H1 (cell line): ENCODE data around the gene NCAM1. TPM values are rescaled to one million over a fixed set of nuclear protein-coding genes. Genes with fewer than 3 reads are reported as not detected.

Source experiments
- CTCF ChIA-PET: fragments of 300-600 bp; sonication (Branson Sonifier 250); formaldehyde crosslinking; loops from one replicate; lab custom pipeline; 2021; ENCODE audit not compliant: partially characterized antibody; lab: Charles Lee
- POLR2A ChIA-PET: fragments of 300-600 bp; sonication (Branson Sonifier 250); formaldehyde crosslinking; loops from one replicate; lab custom pipeline; 2021; ENCODE audit warnings: inconsistent platforms; ENCODE audit not compliant: partially characterized antibody; lab: Charles Lee
- DNase-seq, 2 experiments: peaks; one replicate each; pipeline versions ENCODE4 v3.0.0 to v3.0.0-alpha.2; 2010 to 2022; ENCODE audit warnings: low spot score in 2 of 2, low read depth in 1 of 2, mixed read lengths in 1 of 2
- FAIRE-seq: peaks from 2 replicates; lab custom pipeline; 2011; peaks lifted over from hg19 to GRCh38; lab: Jason Lieb, UNC
- H2AFZ ChIP-seq: 2 replicates; pipeline ENCODE4 v1.8.1; 2012; ENCODE audit warnings: low read length, inconsistent platforms
- H2AK5ac ChIP-seq: 2 replicates; pipeline ENCODE4 v1.6.1; 2013; ENCODE audit warnings: low read depth, low read length
- H2BK120ac ChIP-seq: replicated peaks from 2 replicates; pipeline ENCODE3; 2013; ENCODE audit warnings: low read depth, low read length, inconsistent platforms
- H2BK12ac ChIP-seq: 2 replicates; pipeline ENCODE4 v1.6.1; 2013; ENCODE audit warnings: low read depth, low read length
- H2BK15ac ChIP-seq: 2 replicates; pipeline ENCODE4 v1.6.1; 2013; ENCODE audit warnings: low read length
- H2BK20ac ChIP-seq: 2 replicates; pipeline ENCODE4 v1.6.1; 2013; ENCODE audit warnings: low read length
- H2BK5ac ChIP-seq: 2 replicates; pipeline ENCODE4 v1.6.1; 2013; ENCODE audit warnings: low read depth, low read length
- H3K14ac ChIP-seq: 2 replicates; pipeline ENCODE4 v1.6.1; 2013; ENCODE audit warnings: inconsistent platforms; ENCODE audit not compliant: insufficient read length
- H3K18ac ChIP-seq: 2 replicates; pipeline ENCODE4 v1.6.1; 2013; ENCODE audit warnings: low read length; ENCODE audit errors: extremely low read depth
- H3K23ac ChIP-seq: 2 replicates; pipeline ENCODE4 v1.6.1; 2013; ENCODE audit warnings: inconsistent platforms; ENCODE audit not compliant: insufficient read length
- H3K23me2 ChIP-seq: 2 replicates; pipeline ENCODE4 v1.6.1; 2013; ENCODE audit warnings: low read depth, low read length
- H3K27ac ChIP-seq: 2 replicates; pipeline ENCODE4 v1.6.1; 2011; ENCODE audit warnings: low read depth, low read length, inconsistent platforms
- H3K27me3 ChIP-seq, 4 experiments: replicated peaks in 1 of 4; 1 replicate in 1 of 4; 2 replicates in 3 of 4; pipeline versions ENCODE4 v1.6.1 to v1.8.1; 2011 to 2013; ENCODE audit warnings: low read length in 3 of 4, mild to moderate bottlenecking in 3 of 4, inconsistent platforms in 2 of 4, mixed read lengths in 2 of 4, moderate library complexity in 1 of 4; ENCODE audit not compliant: control insufficient read depth in 3 of 4, insufficient read depth in 3 of 4; ENCODE audit errors: extremely low read depth in 1 of 4
- H3K36me3 ChIP-seq, 4 experiments: 2 replicates each; pipeline versions ENCODE4 v1.6.1 to v1.8.1; 2011 to 2013; ENCODE audit warnings: mild to moderate bottlenecking in 4 of 4, low read length in 3 of 4, moderate library complexity in 2 of 4, control low read depth in 1 of 4, inconsistent platforms in 1 of 4; ENCODE audit not compliant: insufficient read depth in 4 of 4, control insufficient read depth in 2 of 4
- H3K4ac ChIP-seq: replicated peaks from 2 replicates; pipeline ENCODE3; 2013; ENCODE audit warnings: low read length, low read depth, mixed read lengths, inconsistent platforms; ENCODE audit not compliant: insufficient read length
- H3K4me1 ChIP-seq, 4 experiments: replicated peaks in 1 of 4; 1 replicate in 1 of 4; 2 replicates in 3 of 4; pipeline versions ENCODE4 v1.6.1 to v1.8.1; 2011 to 2013; ENCODE audit warnings: low read length in 3 of 4, inconsistent platforms in 2 of 4, mixed read lengths in 1 of 4; ENCODE audit not compliant: insufficient read depth in 4 of 4, control insufficient read depth in 3 of 4
- H3K4me2 ChIP-seq, 2 experiments: 2 replicates each; pipeline versions ENCODE4 v1.6.1 to v1.8.1; 2011 to 2013; ENCODE audit warnings: low read depth in 2 of 2, low read length in 2 of 2, control low read depth in 1 of 2, inconsistent platforms in 1 of 2, mild to moderate bottlenecking in 1 of 2; ENCODE audit not compliant: insufficient read depth in 1 of 2
- H3K4me3 ChIP-seq, 4 experiments: fragments of 200-600, 300-600 bp in 1 of 4; sonication (generic), shearing (Covaris generic), sonication (Bioruptor Twin) in 1 of 4; 2 replicates each; pipeline versions ENCODE4 v1.5.1 to v1.8.1; 2011 to 2016; ENCODE audit warnings: low read length in 4 of 4, low read depth in 3 of 4, control low read depth in 2 of 4, inconsistent platforms in 2 of 4, mild to moderate bottlenecking in 2 of 4, mixed read lengths in 1 of 4, moderate library complexity in 1 of 4; ENCODE audit not compliant: insufficient read depth in 2 of 4; ENCODE audit errors: extremely low read depth in 1 of 4
- H3K56ac ChIP-seq: replicated peaks from 2 replicates; pipeline ENCODE3; 2013; ENCODE audit warnings: low read depth, mild to moderate bottlenecking, mixed read lengths, low read length, inconsistent platforms; ENCODE audit not compliant: insufficient read length
- H3K79me1 ChIP-seq: 2 replicates; pipeline ENCODE4 v1.6.1; 2013; ENCODE audit warnings: low read depth, low read length, control low read depth
- H3K79me2 ChIP-seq, 2 experiments: 2 replicates each; pipeline versions ENCODE4 v1.6.1 to v1.8.1; 2012 to 2013; ENCODE audit warnings: low read length in 2 of 2, mild to moderate bottlenecking in 2 of 2, inconsistent platforms in 1 of 2; ENCODE audit not compliant: insufficient read depth in 2 of 2, control insufficient read depth in 1 of 2
- H3K9ac ChIP-seq, 4 experiments: replicated peaks in 1 of 4; 1 replicate in 1 of 4; 2 replicates in 3 of 4; pipeline versions ENCODE4 v1.6.1 to v1.8.1; 2011 to 2013; ENCODE audit warnings: low read depth in 3 of 4, low read length in 3 of 4, control low read depth in 2 of 4, mild to moderate bottlenecking in 2 of 4, moderate library complexity in 2 of 4, inconsistent platforms in 1 of 4; ENCODE audit errors: extremely low read depth in 1 of 4
- H3K9me3 ChIP-seq, 2 experiments: 2 replicates each; pipeline versions ENCODE4 v1.6.1 to v1.8.1; 2012 to 2013; ENCODE audit warnings: mild to moderate bottlenecking in 2 of 2, moderate library complexity in 2 of 2, control low read depth in 1 of 2, inconsistent platforms in 1 of 2, low read depth in 1 of 2, low read length in 1 of 2, mixed read lengths in 1 of 2; ENCODE audit not compliant: insufficient read depth in 2 of 2
- H4K20me1 ChIP-seq, 2 experiments: replicated peaks in 1 of 2; 2 replicates each; pipeline versions ENCODE3 to v1.8.1; 2011 to 2013; ENCODE audit warnings: inconsistent platforms in 2 of 2, low read length in 2 of 2, mild to moderate bottlenecking in 1 of 2; ENCODE audit not compliant: insufficient read depth in 2 of 2, control insufficient read depth in 1 of 2
- H4K5ac ChIP-seq: 2 replicates; pipeline ENCODE4 v1.6.1; 2013; ENCODE audit warnings: low read length, low read depth, mixed read lengths, inconsistent platforms; ENCODE audit not compliant: insufficient read length
- H4K8ac ChIP-seq: 2 replicates; pipeline ENCODE4 v1.8.0; 2013; ENCODE audit warnings: mild to moderate bottlenecking, moderate library complexity, low read length, inconsistent platforms; ENCODE audit not compliant: insufficient read depth; ENCODE audit errors: extremely low read depth
- H4K91ac ChIP-seq: replicated peaks from 2 replicates; pipeline ENCODE3; 2013; ENCODE audit warnings: low read length, mixed read lengths, inconsistent platforms; ENCODE audit not compliant: insufficient read length
- E2F6 ChIP-seq: IDR thresholded peaks from 2 replicates; pipeline ENCODE4 v1.6.1; 2012; ENCODE audit warnings: inconsistent platforms
- EGR1 ChIP-seq: IDR thresholded peaks from 2 replicates; pipeline ENCODE4 v1.6.1; 2011; ENCODE audit warnings: low read depth, low read length, borderline replicate concordance
- GTF2F1 ChIP-seq: IDR thresholded peaks from 2 replicates; pipeline ENCODE4 v1.6.1; 2012; ENCODE audit warnings: low read depth, low read length, improper control_type of control experiment, borderline replicate concordance
- HDAC6 ChIP-seq: IDR thresholded peaks from one replicate; pipeline ENCODE4 v1.7.1; 2012; ENCODE audit warnings: low read depth, mild to moderate bottlenecking, inconsistent platforms, low read length, moderate library complexity
- JUN ChIP-seq: IDR thresholded peaks from 2 replicates; pipeline ENCODE4 v1.6.1; 2011; ENCODE audit warnings: low read depth, mild to moderate bottlenecking, improper control_type of control experiment, low read length
- MAX ChIP-seq: IDR thresholded peaks from 2 replicates; pipeline ENCODE4 v1.6.1; 2012; ENCODE audit warnings: inconsistent platforms
- RAD21 ChIP-seq, 2 experiments: IDR thresholded peaks in 1 of 2; conservative IDR thresholded peaks in 1 of 2; 2 replicates each; pipeline ENCODE4 v1.6.1; 2011; ENCODE audit warnings: low read depth in 2 of 2, low read length in 2 of 2, improper control_type of control experiment in 1 of 2, inconsistent platforms in 1 of 2, mild to moderate bottlenecking in 1 of 2, moderate library complexity in 1 of 2
- SIN3A ChIP-seq, 2 experiments: IDR thresholded peaks in 1 of 2; conservative IDR thresholded peaks in 1 of 2; 2 replicates each; pipeline ENCODE4 v1.6.1; 2011 to 2012; ENCODE audit warnings: low read length in 2 of 2, improper control_type of control experiment in 1 of 2, low read depth in 1 of 2, mild to moderate bottlenecking in 1 of 2
- TEAD4 ChIP-seq: IDR thresholded peaks from 2 replicates; pipeline ENCODE4 v1.6.1; 2012; ENCODE audit warnings: low read depth, low read length, inconsistent platforms, mixed read lengths
- whole genome bisulfite sequencing, 2 experiments: shearing (Covaris generic) in 1 of 2; methylation state at CpG; one replicate each; pipeline versions ENCODE4 v1.1.6 to v1.1.7; 2013 to 2015; ENCODE audit warnings: low lambda C conversion rate in 2 of 2, mixed read lengths in 2 of 2, inconsistent platforms in 1 of 2, low coverage in 1 of 2, missing lambda C conversion rate in 1 of 2; ENCODE audit not compliant: insufficient replicate concordance in 2 of 2, insufficient coverage in 1 of 2, insufficient read length in 1 of 2; ENCODE audit errors: extremely low coverage in 1 of 2, missing lambda C conversion rate in 1 of 2; 5-methylcytosine and 5-hydroxymethylcytosine counted together
- polyA plus RNA-seq, 7 experiments: library from polyadenylated mRNA; depleted of rRNA in 3 of 7; stranded (reverse) in 5 of 7; unstranded in 2 of 7; fragments of >200 nt in 5 of 7; fragments of 200-250 nt in 2 of 7; gene quantifications; 1 replicate in 5 of 7; 2 replicates in 1 of 7; 4 replicates in 1 of 7; pipeline versions ENCODE4 v1.2.1 to v1.2.3, GENCODE V29; 2011 to 2013; ENCODE audit warnings: missing spikeins in 2 of 7, mixed read lengths in 2 of 7
- total RNA-seq: library from RNA; stranded (reverse); fragmentation: NEBNext Ultra II Directional; extraction: Animal tissue kit (Norgen Biotek cat#: 25700); gene quantifications from 2 replicates; pipeline ENCODE4 v1.2.1, GENCODE V29; 2021

The NCAM1 gene
- total and polyA plus RNA-seq, 2 of the 8 experiments (the other 6 are each of a cell fraction or from before 2014, with no cell fraction given), result 3.1 to 4.3 TPM

GRCh38 chr11:112997857-112998466 is 36.7 kb downstream of the NCAM1 start:
- Histone ChIP-seq H3K9ac (no peak overlapping the region), H3K4ac (no peak overlapping the region), H3K4me2 (no peak overlapping the region; a peak in 1 of 4 replicates), H4K8ac (no peak overlapping the region), H3K27ac (no peak overlapping the region), H4K20me1 (no peaks in the 10 kb centered on the region), H3K56ac (no peak overlapping the region), H4K5ac (no peak overlapping the region), H3K23ac (no peak overlapping the region), H3K79me2 (no peaks in the 10 kb centered on the region), H3K36me3 (no peaks in the 10 kb centered on the region), H2BK5ac (no peak overlapping the region), H2BK12ac (no peak overlapping the region), H2AFZ (0 out of 2 replicates have a peak overlapping the region, but pooled peaks have one; percentile 84), H4K91ac (no peak overlapping the region), H3K9me3 (no peaks in the 10 kb centered on the region), H3K23me2 (no peaks in the 10 kb centered on the region), H2BK120ac (no peak overlapping the region), H3K27me3 (no peaks in the 10 kb centered on the region), H3K14ac (no peak overlapping the region), H3K18ac (no peak overlapping the region), H3K79me1 (no peaks in the 10 kb centered on the region), H2BK15ac (no peak overlapping the region), H3K4me3 (no peak overlapping the region), H2BK20ac (no peak overlapping the region), H2AK5ac (no peak overlapping the region), H3K4me1 (no peaks in the 10 kb centered on the region; a peak in 1 of 7 replicates)
- ChIA-PET CTCF (interaction anchor here (1.1 to 2.0 kb wide), 2 partner anchors 17 to 414 kb away, joined by 3 to 5 read pairs; no protein-coding TSS in a partner anchor), POLR2A (no interaction called here)
- WGBS, 2 experiments, result 80% methylated on average over 3 of the region's 3 CpGs; no CpG with 5 or more reads in 1 of the 2 experiments
- FAIRE-seq (no peak), DNase-seq (no peak)
- TF ChIP-seq EGR1 (no peak), SIN3A (conservative IDR thresholded peaks at IDR 0.05 in 1 of 2, IDR thresholded peaks at IDR 0.05 in 1 of 2; ENCODE audit: low read depth in 1 of 2, low read length in 2 of 2) (no peak), TEAD4 (no peak), GTF2F1 (no peak), MAX (no peak), JUN (no peak), RAD21 (IDR thresholded peaks at IDR 0.05 in 1 of 2, conservative IDR thresholded peaks at IDR 0.05 in 1 of 2; ENCODE audit: low read depth in 2 of 2, low read length in 2 of 2) (peak; percentile 4 to 24; a peak in 2 of 4 replicates), E2F6 (no peak; the same call in 1 of the 2 replicates), HDAC6 (no peak)
